Measurements from ENCODE around the gene ZSCAN9.

GRCh38 chr6:28188111-28188979 is 36.7 kb upstream of the ZSCAN9 start:
- TF ChIP-seq CTCF (IDR thresholded peaks at IDR 0.05; ENCODE audit: low read depth, low read length, missing input control) (no peak), JUND (IDR thresholded peaks at IDR 0.05) (no peak)
